ENCODE results near the gene LAMB4. TPM values are rescaled to one million over a fixed set of nuclear protein-coding genes. Genes with fewer than 3 reads are reported as not detected.

LAMB4 gene
- total RNA-seq, 4 donors from 2014 or later = 2.0 to 17.3 (median 4.3) TPM; not detected in 1

GRCh38 chr7:108053250-108053649 is 76.9 kb downstream of the LAMB4 start:
- Histone ChIP-seq H3K36me3 (no peaks in the 10 kb centered on the region), H3K27me3 (no peaks in the 10 kb centered on the region), H3K4me1 (no peaks in the 10 kb centered on the region), H3K27ac (no peak overlapping the region), H3K4me3 (no peak overlapping the region), H3K9me3 (no peaks in the 10 kb centered on the region)
- TF ChIP-seq POLR2A (IDR thresholded peaks at IDR 0.05) (no peak), CTCF (IDR thresholded peaks at IDR 0.05) (no peak)
- no peak for DNase-seq

- Histone ChIP-seq H3K9me3 (no peaks in the 10 kb centered on the region), H3K4me3 (no peak overlapping the region), H3K27me3 (no peaks in the 10 kb centered on the region), H3K36me3 (no peaks in the 10 kb centered on the region), H3K4me1 (no peaks in the 10 kb centered on the region), H3K27ac (no peak overlapping the region)
- DNase-seq = no peak
- TF ChIP-seq CTCF (IDR thresholded peaks at IDR 0.05) (no peak), POLR2A (IDR thresholded peaks at IDR 0.05) (no peak)
These were observed 78.7 kb downstream of the LAMB4 start for GRCh38 chr7:108051454-108051853.

- DNase-seq = no peak
- Histone ChIP-seq H3K27me3 (no peaks in the 10 kb centered on the region), H3K4me3 (no peak overlapping the region), H3K27ac (no peak overlapping the region), H3K9me3 (no peaks in the 10 kb centered on the region), H3K36me3 (no peaks in the 10 kb centered on the region), H3K4me1 (no peaks in the 10 kb centered on the region)
- no peak for TF ChIP-seq CTCF (IDR thresholded peaks at IDR 0.05)
- no peak for TF ChIP-seq POLR2A (IDR thresholded peaks at IDR 0.05)
These were observed 80.2 kb downstream of the LAMB4 start for GRCh38 chr7:108049962-108050361.

- H3K4me3 ChIP-seq = no peak overlapping the region
- H3K27me3 ChIP-seq = no peaks in the 10 kb centered on the region
- H3K36me3 ChIP-seq = no peaks in the 10 kb centered on the region
- no peak for TF ChIP-seq CTCF (IDR thresholded peaks at IDR 0.05)
- no peaks in the 10 kb centered on the region for H3K4me1 ChIP-seq
- DNase-seq = no peak
- no peaks in the 10 kb centered on the region for H3K9me3 ChIP-seq
- no peak overlapping the region for H3K27ac ChIP-seq
These were observed 81.7 kb downstream of the LAMB4 start for GRCh38 chr7:108048422-108048821.

GRCh38 chr7:108046952-108047506 is 83.1 kb downstream of the LAMB4 start:
- DNase-seq = no peak
- TF ChIP-seq CTCF (IDR thresholded peaks at IDR 0.05) (no peak), POLR2A (IDR thresholded peaks at IDR 0.05) (no peak)
- no peak overlapping the region for H3K27ac ChIP-seq
- H3K9me3 ChIP-seq = no peaks in the 10 kb centered on the region
- H3K4me3 ChIP-seq = no peak overlapping the region
- H3K36me3 ChIP-seq = no peaks in the 10 kb centered on the region
- no peaks in the 10 kb centered on the region for H3K4me1 ChIP-seq
- no peaks in the 10 kb centered on the region for H3K27me3 ChIP-seq

- TF ChIP-seq POLR2A (IDR thresholded peaks at IDR 0.05) (no peak), CTCF (IDR thresholded peaks at IDR 0.05) (no peak)
- no peaks in the 10 kb centered on the region for H3K9me3 ChIP-seq
- H3K27me3 ChIP-seq = no peaks in the 10 kb centered on the region
- H3K27ac ChIP-seq = no peak overlapping the region
- no peaks in the 10 kb centered on the region for H3K4me1 ChIP-seq
- no peak for DNase-seq
- no peaks in the 10 kb centered on the region for H3K36me3 ChIP-seq
- no peak overlapping the region for H3K4me3 ChIP-seq
These were observed 84.5 kb downstream of the LAMB4 start for GRCh38 chr7:108045669-108046068.

Data from Peyer's patch (tissue), 4 donors.